GM12875 (cell line): ENCODE measurements around the gene PLB1.

Experiments
- H3K4me3 ChIP-seq: one replicate; pipeline ENCODE4 v1.5.1; 2011; ENCODE audit warnings: low read depth, low read length, control low read depth
- CTCF ChIP-seq: IDR thresholded peaks from 2 replicates; pipeline ENCODE4 v1.5.1; 2011; ENCODE audit warnings: low read depth, mild to moderate bottlenecking, control low read depth, inconsistent platforms, low read length, moderate library complexity, borderline replicate concordance; ENCODE audit not compliant: insufficient read depth

The PLB1 gene

DNA sequence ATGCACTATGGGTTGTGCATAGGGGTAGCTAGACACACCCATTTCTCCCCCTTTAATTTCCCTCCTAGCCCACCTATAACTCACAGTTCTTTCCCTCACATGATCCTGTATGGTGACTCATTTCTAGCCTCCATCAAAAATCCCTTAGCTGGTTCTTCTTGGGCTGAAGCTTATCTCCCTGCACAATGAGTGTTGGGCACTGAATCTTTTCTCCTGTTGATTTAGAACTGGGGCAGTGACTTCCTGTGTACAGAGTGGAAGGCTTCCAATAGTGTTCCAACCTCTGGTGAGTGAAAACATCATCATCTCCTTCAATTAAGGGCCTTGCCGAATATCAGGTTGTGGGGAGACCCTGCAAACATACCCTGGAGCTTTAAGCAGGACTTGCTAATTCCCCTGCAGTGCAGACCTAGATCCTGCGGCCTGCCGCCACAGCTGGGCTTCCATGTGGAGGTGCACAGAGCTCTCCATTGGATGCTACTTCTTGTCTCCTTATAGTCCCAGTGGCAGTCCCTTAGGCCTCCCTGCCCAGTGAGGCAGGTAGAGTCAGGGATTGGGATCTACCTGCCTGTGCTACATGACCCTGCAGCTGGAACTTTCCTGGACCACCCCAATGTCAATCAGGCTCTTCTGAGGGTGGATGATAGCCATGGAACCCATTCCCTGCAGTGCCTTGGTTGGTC, 121.8 kb downstream of the PLB1 start:
- no peak for TF ChIP-seq CTCF
- no peak overlapping the region for H3K4me3 ChIP-seq

DNA sequence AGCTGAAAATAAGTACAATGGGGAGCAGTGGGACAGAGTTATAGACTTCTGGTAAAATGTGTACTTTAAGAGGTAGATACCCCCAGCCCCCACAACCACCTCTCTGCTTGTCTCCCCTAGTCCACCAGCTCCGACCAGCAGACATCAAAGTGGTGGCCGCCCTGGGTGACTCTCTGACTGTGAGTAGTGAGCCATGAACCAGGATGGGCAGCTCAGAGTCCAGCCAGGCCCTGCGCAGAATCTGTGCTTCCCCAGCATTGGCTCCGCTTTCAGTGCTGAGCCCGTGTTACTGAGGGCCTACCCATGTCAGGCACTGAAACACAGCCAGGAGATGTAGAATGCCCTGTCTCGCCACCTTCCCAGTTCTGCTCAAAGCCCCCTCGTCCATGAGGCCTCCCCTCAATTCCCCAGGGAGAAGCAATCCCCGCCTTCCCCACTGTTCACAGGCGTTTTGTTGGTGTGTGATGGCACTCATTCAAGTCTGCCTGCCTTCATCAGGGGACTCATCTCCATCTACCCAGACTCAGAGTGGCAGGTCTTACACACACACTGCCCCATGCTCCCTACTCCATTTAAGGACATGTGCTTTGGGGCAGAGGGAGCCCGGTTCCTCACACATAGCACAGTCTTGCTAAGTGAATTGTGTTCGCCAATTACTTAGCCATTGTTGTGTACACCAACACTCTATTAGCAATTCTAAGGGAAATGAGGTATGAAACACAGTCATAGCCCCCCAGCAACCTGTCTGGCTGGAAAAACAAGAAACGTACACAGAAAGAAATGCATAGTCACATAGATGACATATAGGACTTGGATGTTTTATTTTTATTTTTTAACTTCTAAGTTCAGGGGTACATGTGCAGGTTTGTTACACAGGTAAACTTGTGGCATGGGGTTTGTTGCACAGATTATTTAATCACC, 122.6 kb downstream of the PLB1 start:
- TF ChIP-seq CTCF = no peak
- no peak overlapping the region for H3K4me3 ChIP-seq

- H3K4me3 ChIP-seq = no peak overlapping the region
- no peak for TF ChIP-seq CTCF
Measured at GRCh38 chr2:28619213-28620196, 123.6 kb downstream of the PLB1 start.

- no peak for TF ChIP-seq CTCF
- no peak overlapping the region for H3K4me3 ChIP-seq
Measured at GRCh38 chr2:28620291-28620793, 124.5 kb downstream of the PLB1 start.

DNA sequence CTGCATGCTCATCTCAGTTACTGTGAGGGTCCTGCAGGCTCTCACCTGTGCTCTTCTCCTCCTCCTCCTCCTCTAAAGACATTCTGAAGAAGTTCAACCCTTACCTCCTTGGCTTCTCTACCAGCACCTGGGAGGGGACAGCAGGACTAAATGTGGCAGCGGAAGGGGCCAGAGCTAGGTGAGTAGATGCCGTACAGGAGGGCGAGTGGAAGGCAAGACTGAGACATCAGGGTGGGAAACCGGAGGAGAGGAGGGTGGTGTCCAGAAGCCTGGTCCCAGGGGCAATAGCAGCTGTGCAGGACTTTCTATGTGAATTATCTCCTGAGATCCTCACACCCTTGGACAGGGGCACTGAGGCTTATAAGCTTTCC, 124.9 kb downstream of the PLB1 start:
- no peak overlapping the region for H3K4me3 ChIP-seq
- no peak for TF ChIP-seq CTCF

DNA sequence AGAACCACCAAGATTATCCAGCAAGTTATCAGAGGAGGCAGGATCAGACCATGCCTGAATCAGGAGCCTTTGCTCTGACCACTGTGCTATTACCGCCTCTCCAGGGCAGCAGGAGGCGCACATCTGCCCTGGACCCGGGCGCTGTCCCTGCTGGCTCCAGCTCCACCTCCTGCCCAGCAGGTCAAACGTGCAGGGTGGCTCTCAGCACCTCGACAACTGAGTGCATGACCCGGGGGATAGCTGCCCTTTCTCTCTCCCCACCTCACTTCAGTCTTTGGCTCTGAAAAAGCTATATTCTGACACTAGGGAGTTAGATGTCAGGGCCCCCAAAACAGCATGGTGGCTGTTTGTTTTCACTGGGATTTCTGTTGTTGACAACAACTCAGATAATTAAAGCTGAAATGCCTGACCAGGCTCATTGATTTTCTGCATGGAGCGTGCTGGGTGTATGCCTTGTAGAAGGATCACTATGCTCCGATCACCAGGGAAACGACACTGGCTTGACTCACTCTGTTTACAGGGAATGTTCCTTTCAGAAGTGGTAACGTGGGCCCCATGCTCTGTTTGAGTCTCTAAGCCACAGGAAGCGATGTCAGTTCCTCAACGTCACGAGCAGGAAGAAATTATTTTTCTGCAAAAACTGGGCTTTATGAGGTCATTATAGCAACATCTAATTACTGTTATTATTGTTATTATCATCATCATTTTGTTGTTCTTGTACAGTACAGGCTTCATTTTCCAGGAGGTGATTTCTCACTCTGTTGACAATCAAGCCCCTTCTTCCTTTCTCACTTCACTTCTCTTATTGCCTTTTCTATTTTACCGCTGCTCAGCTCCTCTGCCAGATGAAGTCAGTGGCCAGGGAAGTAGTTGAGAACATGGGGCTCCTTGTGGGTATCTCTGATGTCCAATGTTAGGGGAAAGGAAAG, 125.6 kb downstream of the PLB1 start:
- no peak for TF ChIP-seq CTCF
- H3K4me3 ChIP-seq = no peak overlapping the region
